Glutamatergic neuron (in vitro differentiated cells): Measurements from ENCODE around the gene STAT5B. TPM values are rescaled to one million over a fixed set of nuclear protein-coding genes. Genes with fewer than 3 reads are reported as not detected.
A peak's percentile ranks its signal among the peaks of the same experiment; 100 is the strongest.

ENCODE experiments used
- DNase-seq: peaks from one replicate; pipeline ENCODE4 v3.0.0; 2022
- H3K27ac Mint-ChIP-seq: one replicate; pipeline ENCODE4 v1.8.0; 2020; ENCODE audit warnings: mild to moderate bottlenecking, mixed read lengths, inconsistent platforms; ENCODE audit not compliant: unreplicated experiment
- H3K27me3 Mint-ChIP-seq: one replicate; pipeline ENCODE4 v1.8.0; 2020; ENCODE audit warnings: mild to moderate bottlenecking, moderate library complexity, mixed read lengths, inconsistent platforms; ENCODE audit not compliant: unreplicated experiment
- H3K36me3 Mint-ChIP-seq: one replicate; pipeline ENCODE4 v1.8.0; 2020; ENCODE audit warnings: mild to moderate bottlenecking, mixed read lengths, inconsistent platforms; ENCODE audit not compliant: unreplicated experiment
- H3K4me1 Mint-ChIP-seq: one replicate; pipeline ENCODE4 v1.8.0; 2020; ENCODE audit warnings: mild to moderate bottlenecking, low read depth, mixed read lengths, inconsistent platforms; ENCODE audit not compliant: unreplicated experiment
- H3K4me3 Mint-ChIP-seq: one replicate; pipeline ENCODE4 v1.8.0; 2020; ENCODE audit warnings: mild to moderate bottlenecking, mixed read lengths, inconsistent platforms; ENCODE audit not compliant: unreplicated experiment
- H3K9me3 Mint-ChIP-seq: one replicate; pipeline ENCODE4 v1.8.0; 2020; ENCODE audit warnings: mild to moderate bottlenecking, moderate library complexity, mixed read lengths, inconsistent platforms; ENCODE audit not compliant: unreplicated experiment
- CTCF ChIP-seq: fragments of 200-600 bp; sonication (generic); IDR thresholded peaks from one replicate; pipeline ENCODE4 v1.5.0; 2021; ENCODE audit not compliant: partially characterized antibody, unreplicated experiment
- total RNA-seq: library from RNA; stranded (reverse); fragmentation: NEBNext Ultra II Directional; extraction: Animal tissue kit (Norgen Biotek cat#: 25700); gene quantifications from one replicate; pipeline ENCODE4 v1.2.1, GENCODE V29; 2021; ENCODE audit not compliant: unreplicated experiment

Gene STAT5B
- total RNA-seq, 1 donor from 2014 or later, result 31.9 TPM

GRCh38 chr17:42165751-42166150 is 110.4 kb downstream of the STAT5B start:
- no peak for TF ChIP-seq CTCF
- peaks cover 3% of the 10 kb centered on the region for H3K4me1 Mint-ChIP-seq
- no peaks in the 10 kb centered on the region for H3K36me3 Mint-ChIP-seq
- H3K27ac Mint-ChIP-seq, result no peak overlapping the region
- DNase-seq, result no peak
- no peak overlapping the region for H3K4me3 Mint-ChIP-seq
- H3K9me3 Mint-ChIP-seq, result peaks cover 2% of the 10 kb centered on the region
- peaks cover 18% of the 10 kb centered on the region for H3K27me3 Mint-ChIP-seq

- H3K27me3 Mint-ChIP-seq, result peaks cover 16% of the 10 kb centered on the region
- no peak overlapping the region for H3K4me3 Mint-ChIP-seq
- DNase-seq, result no peak
- TF ChIP-seq CTCF, result no peak
- peaks cover 2% of the 10 kb centered on the region for H3K9me3 Mint-ChIP-seq
- no peak overlapping the region for H3K27ac Mint-ChIP-seq
- H3K36me3 Mint-ChIP-seq, result no peaks in the 10 kb centered on the region
- peaks cover 3% of the 10 kb centered on the region for H3K4me1 Mint-ChIP-seq
Measured at GRCh38 chr17:42163696-42164407, 112.3 kb downstream of the STAT5B start.

GRCh38 chr17:42163113-42163512 is 113.1 kb downstream of the STAT5B start:
- Mint-ChIP-seq H3K27ac (no peak overlapping the region), H3K36me3 (no peaks in the 10 kb centered on the region), H3K9me3 (peaks cover 2% of the 10 kb centered on the region), H3K27me3 (peaks cover 13% of the 10 kb centered on the region), H3K4me3 (no peak overlapping the region), H3K4me1 (peaks cover 3% of the 10 kb centered on the region)
- TF ChIP-seq CTCF, result peak; percentile 55
- DNase-seq, result no peak

- peaks cover 7% of the 10 kb centered on the region for H3K4me1 Mint-ChIP-seq
- H3K27me3 Mint-ChIP-seq, result peaks cover 3% of the 10 kb centered on the region
- H3K9me3 Mint-ChIP-seq, result peaks cover 2% of the 10 kb centered on the region
- H3K36me3 Mint-ChIP-seq, result no peaks in the 10 kb centered on the region
- DNase-seq, result no peak
- TF ChIP-seq CTCF, result no peak
- H3K4me3 Mint-ChIP-seq, result no peak overlapping the region
- H3K27ac Mint-ChIP-seq, result no peak overlapping the region
Measured at GRCh38 chr17:42160531-42160910, 115.7 kb downstream of the STAT5B start.

GRCh38 chr17:42159796-42160530 is 116.2 kb downstream of the STAT5B start:
- Mint-ChIP-seq H3K4me3 (no peak overlapping the region), H3K27ac (no peak overlapping the region), H3K4me1 (peaks cover 7% of the 10 kb centered on the region), H3K9me3 (peaks cover 2% of the 10 kb centered on the region), H3K27me3 (peaks cover under 1% of the 10 kb centered on the region), H3K36me3 (no peaks in the 10 kb centered on the region)
- no peak for TF ChIP-seq CTCF
- DNase-seq, result no peak
